GM18517 (cell line): ENCODE measurements around the gene TMEM135.

Experiments used
- ATAC-seq: cut with Tn5 transposase; IDR thresholded peaks from one replicate; pipeline ENCODE4 v1.9.1; 2021; ENCODE audit warnings: mild to moderate bottlenecking, moderate library complexity; ENCODE audit not compliant: unreplicated experiment

TMEM135 gene

GRCh38 chr11:87339416-87339815, 301.7 kb downstream of the TMEM135 start:
- no peak for ATAC-seq

DNA sequence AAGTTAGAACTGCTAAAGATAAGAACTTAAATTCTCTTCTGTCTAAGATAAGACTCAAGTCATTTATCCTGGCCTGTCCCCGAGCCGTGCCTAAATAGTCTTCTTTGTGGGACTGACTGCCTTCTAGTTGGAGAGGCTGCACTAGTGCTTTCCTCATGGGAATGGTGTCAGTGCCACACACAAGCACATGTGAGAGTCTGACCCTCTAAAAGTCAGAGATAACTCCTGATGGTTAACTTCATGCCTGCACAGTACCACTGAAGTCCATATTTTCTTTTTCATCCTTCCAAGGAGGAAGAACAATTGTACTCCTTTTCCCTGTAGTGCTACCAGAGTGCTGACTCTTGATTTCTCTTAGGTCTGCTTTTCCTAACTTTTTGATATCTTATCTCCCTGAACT, 309.7 kb downstream of the TMEM135 start:
- ATAC-seq: no peak

GRCh38 chr11:87347854-87348253, 310.1 kb downstream of the TMEM135 start:
- no peak for ATAC-seq

GRCh38 chr11:87351676-87352075, 313.9 kb downstream of the TMEM135 start:
- ATAC-seq: no peak

- ATAC-seq: peak; percentile 96
Measured at GRCh38 chr11:87352759-87353707, 315.3 kb downstream of the TMEM135 start.

DNA sequence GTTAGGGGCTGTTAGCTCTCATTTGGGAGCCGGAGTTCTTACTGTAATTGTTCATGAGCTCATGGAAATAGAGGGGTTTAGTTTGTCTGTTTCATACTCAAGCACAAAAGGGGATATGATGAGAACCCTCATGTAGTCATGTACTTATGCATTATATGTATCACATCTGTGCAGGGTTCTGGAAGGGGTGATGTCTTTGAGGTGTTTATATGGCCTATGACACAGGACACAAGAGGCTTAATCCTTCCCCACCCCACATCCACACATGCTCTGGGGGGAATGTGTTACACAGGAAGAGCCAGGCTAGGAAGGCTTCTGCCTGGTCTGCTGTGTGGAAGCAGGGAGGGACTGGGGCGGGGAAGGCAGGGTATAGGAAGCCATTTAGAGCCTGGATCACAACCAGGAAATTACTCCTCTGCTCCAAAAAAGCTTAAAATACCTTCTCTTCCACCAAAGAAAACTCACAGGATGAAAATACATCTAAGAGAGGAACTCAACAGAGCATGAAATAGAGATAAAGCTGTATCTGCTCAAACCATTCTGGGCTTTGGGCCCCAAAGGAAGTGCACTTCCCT, 316.1 kb downstream of the TMEM135 start:
- ATAC-seq: no peak

DNA sequence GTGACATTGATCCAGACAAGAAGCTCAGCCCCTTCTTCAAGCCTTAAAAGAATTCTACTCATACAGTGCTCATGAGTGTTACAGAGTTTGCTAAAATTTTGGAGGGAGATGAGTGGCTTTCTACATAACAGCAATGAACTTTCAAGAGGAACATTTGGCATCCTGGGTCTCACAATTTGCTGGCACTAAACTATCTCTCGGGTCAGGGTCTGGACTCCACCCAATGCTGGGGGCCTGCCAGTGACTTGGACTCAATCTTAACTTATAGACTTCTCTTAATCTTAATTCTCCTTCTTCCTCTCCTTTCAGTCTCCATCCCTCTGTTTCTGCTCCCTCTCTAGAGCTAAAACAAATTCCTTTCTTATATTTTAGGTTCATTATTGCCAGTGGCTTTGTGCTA, 317.9 kb downstream of the TMEM135 start:
- no peak for ATAC-seq

- ATAC-seq: no peak
Measured at GRCh38 chr11:87356428-87356827, 318.7 kb downstream of the TMEM135 start.

DNA sequence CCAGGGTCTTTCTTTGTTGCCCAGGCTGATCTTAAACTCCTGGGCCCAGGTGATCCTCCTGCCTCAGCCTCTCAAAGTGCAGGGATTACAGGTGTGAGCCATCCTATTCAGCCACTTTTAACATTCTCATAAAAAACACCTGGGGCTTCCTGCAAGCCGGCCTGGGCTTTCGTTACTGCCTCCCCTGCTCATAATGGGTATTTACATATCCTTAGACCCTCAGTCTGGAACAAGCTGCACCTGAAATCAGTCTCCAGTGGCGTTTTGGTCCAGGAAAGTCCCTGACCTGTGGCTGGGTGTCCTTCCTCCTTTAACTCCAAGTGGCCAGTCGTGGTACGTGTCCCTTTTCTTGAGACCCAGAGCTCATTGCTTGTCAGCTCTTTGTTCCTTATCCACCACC, 320.7 kb downstream of the TMEM135 start:
- ATAC-seq: no peak

- no peak for ATAC-seq
Measured at GRCh38 chr11:87359401-87359800, 321.7 kb downstream of the TMEM135 start.

GRCh38 chr11:87361891-87362290, 324.2 kb downstream of the TMEM135 start:
- no peak for ATAC-seq

DNA sequence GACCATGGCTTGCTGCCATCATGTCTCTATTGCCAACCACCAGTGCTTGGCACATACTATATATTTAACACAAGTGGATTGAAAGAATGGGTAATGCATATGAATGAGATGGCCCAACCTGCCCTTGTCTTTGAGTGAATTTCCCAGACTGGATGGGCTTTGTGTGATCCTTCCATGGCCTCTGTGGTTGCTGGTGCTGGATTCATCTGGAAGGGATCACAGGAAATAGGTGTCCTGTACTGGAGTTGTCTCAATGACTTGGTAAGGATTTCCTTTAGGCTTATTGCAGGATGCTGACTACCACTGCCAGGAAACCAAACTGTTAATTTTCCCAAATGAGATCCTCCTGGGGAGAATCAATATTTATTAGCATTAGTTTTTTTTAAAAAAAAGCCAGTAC, 328.6 kb downstream of the TMEM135 start:
- ATAC-seq: no peak

- ATAC-seq: no peak
Measured at GRCh38 chr11:87366763-87367405, 329.1 kb downstream of the TMEM135 start.

GRCh38 chr11:87368151-87368550, 330.4 kb downstream of the TMEM135 start:
- ATAC-seq: no peak

- ATAC-seq: no peak
Measured at GRCh38 chr11:87368858-87369480, 331.2 kb downstream of the TMEM135 start.

GRCh38 chr11:87369888-87370287, 332.2 kb downstream of the TMEM135 start:
- ATAC-seq: no peak

GRCh38 chr11:87372065-87372464, 334.3 kb downstream of the TMEM135 start:
- ATAC-seq: no peak
